Astrocyte of the hippocampus (primary cell): Measurements from ENCODE around the gene CLIC6.

Experiments
- DNase-seq: peaks from one replicate; pipeline ENCODE4 v3.0.0; 2011; ENCODE audit warnings: low read depth, low spot score

CLIC6 gene

GRCh38 chr21:34724131-34724856 is 55.5 kb downstream of the CLIC6 start:
- DNase-seq = no peak

- DNase-seq = peak; percentile 77
Measured at GRCh38 chr21:34724857-34725195, 56.0 kb downstream of the CLIC6 start.

GRCh38 chr21:34726627-34727337 is 58.0 kb downstream of the CLIC6 start:
- no peak for DNase-seq

- no peak for DNase-seq
Measured at GRCh38 chr21:34728479-34728878, 59.7 kb downstream of the CLIC6 start.

GRCh38 chr21:34730194-34730593 is 61.4 kb downstream of the CLIC6 start:
- no peak for DNase-seq

- DNase-seq = no peak
Measured at GRCh38 chr21:34730756-34731445, 62.1 kb downstream of the CLIC6 start.

GRCh38 chr21:34732388-34732821 is 63.6 kb downstream of the CLIC6 start:
- DNase-seq = no peak

- DNase-seq = no peak
Measured at GRCh38 chr21:34733852-34734251, 65.1 kb downstream of the CLIC6 start.

- DNase-seq = no peak
Measured at GRCh38 chr21:34734696-34735095, 65.9 kb downstream of the CLIC6 start.

GRCh38 chr21:34736116-34736874 is 67.5 kb downstream of the CLIC6 start:
- DNase-seq = peak; percentile 76

- peak; percentile 53 for DNase-seq
Measured at GRCh38 chr21:34737115-34737514, 68.3 kb downstream of the CLIC6 start.

- DNase-seq = no peak
Measured at GRCh38 chr21:34740198-34740597, 71.4 kb downstream of the CLIC6 start.

- no peak for DNase-seq
Measured at GRCh38 chr21:34743285-34743684, 74.5 kb downstream of the CLIC6 start.

- peak; percentile 73 for DNase-seq
Measured at GRCh38 chr21:34743831-34744230, 75.0 kb downstream of the CLIC6 start.

- DNase-seq = no peak
Measured at GRCh38 chr21:34744801-34745200, 76.0 kb downstream of the CLIC6 start.

GRCh38 chr21:34745557-34746255 is 76.9 kb downstream of the CLIC6 start:
- peak; percentile 92 for DNase-seq

GRCh38 chr21:34748862-34749261 is 80.1 kb downstream of the CLIC6 start:
- DNase-seq = no peak

- no peak for DNase-seq
Measured at GRCh38 chr21:34754690-34755647, 86.2 kb downstream of the CLIC6 start.

- DNase-seq = no peak
Measured at GRCh38 chr21:34761758-34762330, 93.0 kb downstream of the CLIC6 start.

GRCh38 chr21:34762786-34763185 is 94.0 kb downstream of the CLIC6 start:
- peak; percentile 67 for DNase-seq
